SK-N-SH treated with all-trans-retinoic acid at 6 μM for 48 hours (cell line): ENCODE measurements around the gene EXOC4.

Source experiments
- ATAC-seq: fragments of 200-7000 bp; cut with Tn5 transposase; 3 replicates; pipeline ENCODE4 v1.9.1; 2020; ENCODE audit warnings: mild to moderate bottlenecking, moderate library complexity
- ARNTL ChIP-seq: fragments of 450-650 bp; formaldehyde crosslinking; IDR thresholded peaks from 2 replicates; pipeline ENCODE4 v1.5.0; 2020; ENCODE audit warnings: low read depth, mild to moderate bottlenecking, moderate library complexity, borderline replicate concordance
- BACH2 ChIP-seq: fragments of 250-450 bp; sonication (Bioruptor Pico); IDR thresholded peaks from 2 replicates; pipeline ENCODE4 v1.9.0; 2021; ENCODE audit warnings: mild to moderate bottlenecking, borderline replicate concordance
- CREB5 ChIP-seq: fragments of 250-450 bp; sonication (Bioruptor Pico); IDR thresholded peaks from 2 replicates; pipeline ENCODE4 v1.5.1; 2020; ENCODE audit warnings: low read depth, mild to moderate bottlenecking, moderate library complexity
- CSDC2 ChIP-seq: fragments of 250-450 bp; sonication (Bioruptor Pico); IDR thresholded peaks from 2 replicates; pipeline ENCODE4 v1.5.0; 2020; ENCODE audit warnings: mild to moderate bottlenecking, moderate library complexity
- CSRNP3 ChIP-seq: fragments of 250-450 bp; sonication (Bioruptor Pico); IDR thresholded peaks from 2 replicates; pipeline ENCODE4 v1.5.1; 2021; ENCODE audit warnings: mild to moderate bottlenecking, moderate library complexity
- ESRRG ChIP-seq: fragments of 250-450 bp; sonication (Bioruptor Pico); IDR thresholded peaks from 2 replicates; pipeline ENCODE4 v1.6.1; 2021; ENCODE audit warnings: mild to moderate bottlenecking
- GLIS3 ChIP-seq: fragments of 250-450 bp; sonication (Bioruptor Pico); IDR thresholded peaks from 2 replicates; pipeline ENCODE4 v1.5.0; 2020; ENCODE audit warnings: mild to moderate bottlenecking, moderate library complexity
- ISL1 ChIP-seq: fragments of 250-450 bp; sonication (Bioruptor Pico); IDR thresholded peaks from 2 replicates; pipeline ENCODE4 v2.1.2; 2022; ENCODE audit warnings: mild to moderate bottlenecking, moderate library complexity
- OSR1 ChIP-seq: fragments of 250-450 bp; sonication (Bioruptor Pico); IDR thresholded peaks from 2 replicates; pipeline ENCODE4 v1.8.0; 2022; ENCODE audit warnings: moderate library complexity, mild to moderate bottlenecking, inconsistent platforms
- PATZ1 ChIP-seq: fragments of 250-450 bp; sonication (Bioruptor Pico); IDR thresholded peaks from 2 replicates; pipeline ENCODE4 v1.8.0; 2020; ENCODE audit warnings: mild to moderate bottlenecking, moderate library complexity, borderline replicate concordance
- PPARA ChIP-seq: fragments of 250-450 bp; sonication (Bioruptor Pico); IDR thresholded peaks from 2 replicates; pipeline ENCODE4 v1.5.0; 2020; ENCODE audit warnings: mild to moderate bottlenecking, borderline replicate concordance
- RARB ChIP-seq: fragments of 250-450 bp; sonication (Bioruptor Pico); IDR thresholded peaks from 2 replicates; pipeline ENCODE4 v1.8.0; 2021; ENCODE audit warnings: mild to moderate bottlenecking, moderate library complexity
- SNAI2 ChIP-seq: fragments of 250-450 bp; sonication (Bioruptor Pico); IDR thresholded peaks from 2 replicates; pipeline ENCODE4 v1.5.0; 2020; ENCODE audit warnings: mild to moderate bottlenecking, moderate library complexity
- TCF4 ChIP-seq: fragments of 250-450 bp; sonication (Bioruptor Pico); IDR thresholded peaks from 2 replicates; pipeline ENCODE4 v1.8.0; 2021; ENCODE audit warnings: mild to moderate bottlenecking, moderate library complexity, borderline replicate concordance
- TOX ChIP-seq: fragments of 250-450 bp; sonication (Bioruptor Pico); IDR thresholded peaks from 2 replicates; pipeline ENCODE4 v1.8.0; 2021; ENCODE audit warnings: mild to moderate bottlenecking, moderate library complexity, borderline replicate concordance
- TSHZ2 ChIP-seq: fragments of 250-450 bp; sonication (Bioruptor Pico); IDR thresholded peaks from 2 replicates; pipeline ENCODE4 v1.5.0; 2020; ENCODE audit warnings: mild to moderate bottlenecking, moderate library complexity
- ZC3H10 ChIP-seq: fragments of 250-450 bp; sonication (Bioruptor Pico); IDR thresholded peaks from 2 replicates; pipeline ENCODE4 v1.5.1; 2021; ENCODE audit warnings: mild to moderate bottlenecking, moderate library complexity
- ZFP3 ChIP-seq: fragments of 250-450 bp; sonication (Bioruptor Pico); IDR thresholded peaks from 2 replicates; pipeline ENCODE4 v1.5.0; 2020; ENCODE audit warnings: mild to moderate bottlenecking, moderate library complexity
- ZFP30 ChIP-seq: fragments of 450-650 bp; formaldehyde crosslinking; IDR thresholded peaks from 2 replicates; pipeline ENCODE4 v1.5.0; 2022; ENCODE audit warnings: mild to moderate bottlenecking, moderate library complexity
- ZNF565 ChIP-seq: fragments of 450-650 bp; formaldehyde crosslinking; conservative IDR thresholded peaks from 2 replicates; pipeline ENCODE4 v1.5.0; 2020; ENCODE audit warnings: low read depth, mild to moderate bottlenecking, moderate library complexity
- ZNF70 ChIP-seq: fragments of 450-650 bp; formaldehyde crosslinking; IDR thresholded peaks from 2 replicates; pipeline ENCODE4 v1.5.0; 2020; ENCODE audit warnings: mild to moderate bottlenecking, moderate library complexity
- ZNF8 ChIP-seq: fragments of 450-650 bp; formaldehyde crosslinking; IDR thresholded peaks from 2 replicates; pipeline ENCODE4 v1.5.0; 2020; ENCODE audit warnings: mild to moderate bottlenecking, moderate library complexity

Gene EXOC4

GRCh38 chr7:134044682-134045081 is 791.8 kb downstream of the EXOC4 start:
- TF ChIP-seq CREB5 (no peak), ZFP30 (CRISPR knock-in tag) (no peak), ZNF565 (CRISPR knock-in tag) (no peak), ZNF8 (CRISPR knock-in tag) (no peak), CSDC2 (CRISPR knock-in tag) (no peak), ZNF70 (CRISPR knock-in tag) (no peak), OSR1 (CRISPR knock-in tag) (no peak), ARNTL (CRISPR knock-in tag) (no peak), BACH2 (CRISPR knock-in tag) (no peak), ESRRG (CRISPR knock-in tag) (no peak), TOX (CRISPR knock-in tag) (no peak), CSRNP3 (CRISPR knock-in tag) (no peak), PATZ1 (CRISPR knock-in tag) (no peak), RARB (CRISPR knock-in tag) (no peak)
- no peak for ATAC-seq

- TF ChIP-seq ZNF8 (CRISPR knock-in tag), result no peak
- no peak for TF ChIP-seq CREB5
- TF ChIP-seq ARNTL (CRISPR knock-in tag), result no peak
- no peak for ATAC-seq
These were observed 792.8 kb downstream of the EXOC4 start for GRCh38 chr7:134045716-134046115.

GRCh38 chr7:134046594-134047128 is 793.8 kb downstream of the EXOC4 start:
- no peak for ATAC-seq
- TF ChIP-seq OSR1 (CRISPR knock-in tag), result no peak
- TF ChIP-seq ZC3H10 (CRISPR knock-in tag), result no peak
- no peak for TF ChIP-seq ZFP30 (CRISPR knock-in tag)
- no peak for TF ChIP-seq ZFP3 (CRISPR knock-in tag)
- no peak for TF ChIP-seq CSDC2 (CRISPR knock-in tag)
- no peak for TF ChIP-seq ARNTL (CRISPR knock-in tag)
- TF ChIP-seq CSRNP3 (CRISPR knock-in tag), result no peak
- TF ChIP-seq ZNF565 (CRISPR knock-in tag), result no peak
- no peak for TF ChIP-seq RARB (CRISPR knock-in tag)
- no peak for TF ChIP-seq ISL1 (CRISPR knock-in tag)
- TF ChIP-seq TCF4 (CRISPR knock-in tag), result no peak
- no peak for TF ChIP-seq GLIS3
- no peak for TF ChIP-seq PPARA (CRISPR knock-in tag)
- TF ChIP-seq TSHZ2 (CRISPR knock-in tag), result no peak
- no peak for TF ChIP-seq SNAI2
- TF ChIP-seq TOX (CRISPR knock-in tag), result no peak
